RWPE1 (cell line): Measurements from ENCODE around the gene SURF4.

Source experiments
- CTCF ChIA-PET: fragments of 350-600 bp; sonication (Branson Sonifier 250); formaldehyde crosslinking; extraction: SDS; loops from one replicate; lab custom pipeline; 2021; lab: Yijun Ruan, JAX
- POLR2A ChIA-PET: fragments of 400-600 bp; formaldehyde crosslinking; extraction: SDS; loops from one replicate; lab custom pipeline; 2020; ENCODE audit warnings: antibody characterized with exemption; ENCODE audit not compliant: low non-redundant PET; lab: Yijun Ruan, JAX
- DNase-seq: peaks from one replicate; pipeline ENCODE4 v3.0.0; 2012; ENCODE audit warnings: low spot score
- H3K27ac ChIP-seq: fragments of 450-650 bp; 2 replicates; pipeline ENCODE4 v1.5.1; 2017
- CTCF ChIP-seq: fragments of 450-650 bp; conservative IDR thresholded peaks from 2 replicates; pipeline ENCODE4 v1.5.1; 2017; ENCODE audit warnings: low read depth, mild to moderate bottlenecking

SURF4 gene

DNA sequence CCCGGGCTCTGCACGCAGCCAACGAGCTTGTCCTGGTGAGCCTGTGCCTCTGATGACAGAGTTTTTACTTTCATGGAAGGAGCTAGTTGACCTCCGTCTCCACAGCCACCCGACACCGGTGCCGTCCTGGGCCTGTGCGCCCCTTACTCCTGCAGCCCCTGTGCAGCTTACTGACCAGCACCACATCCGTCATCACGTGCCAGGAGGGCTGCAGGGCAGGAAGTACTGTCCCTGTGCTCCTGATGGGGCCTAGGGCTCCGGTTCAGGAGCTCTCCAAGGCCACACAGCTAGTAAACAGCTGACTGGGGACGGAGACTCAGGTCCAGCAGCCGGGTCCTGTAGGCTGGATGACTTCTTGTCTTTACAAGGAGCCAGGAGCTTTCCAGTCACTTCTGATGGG, 10.5 kb upstream of the SURF4 start:
- DNase-seq, result no peak
- POLR2A ChIA-PET, result no interaction called here
- CTCF ChIA-PET, result interaction anchor here (0.5 to 1.5 kb wide), 3 partner anchors 9 to 44 kb away, joined by 3 to 5 read pairs (median 4); no protein-coding TSS in a partner anchor
- TF ChIP-seq CTCF, result no peak
- H3K27ac ChIP-seq, result no peak overlapping the region

DNA sequence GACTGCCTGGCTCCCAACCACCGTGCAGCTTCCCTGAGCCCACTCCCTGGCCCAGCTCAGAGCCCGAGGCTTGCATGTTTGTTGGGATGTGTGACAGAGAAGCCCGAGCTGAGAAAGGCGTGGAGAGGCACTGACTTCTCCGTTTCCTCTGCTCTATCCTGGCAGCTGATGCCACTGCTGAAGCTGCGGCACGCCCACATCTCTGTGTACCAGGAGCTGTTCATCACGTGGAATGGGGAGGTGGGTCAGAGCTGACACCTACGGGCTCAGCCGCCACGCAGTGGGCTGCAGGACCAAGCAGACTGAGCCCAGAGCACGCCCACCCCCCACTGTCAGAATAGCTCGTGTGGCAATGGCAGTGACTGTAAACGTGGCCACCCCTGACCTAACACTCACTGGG, 9.6 kb upstream of the SURF4 start:
- DNase-seq, result no peak
- ChIA-PET CTCF (no interaction called here), POLR2A (no interaction called here)
- no peak overlapping the region for H3K27ac ChIP-seq
- no peak for TF ChIP-seq CTCF

DNA sequence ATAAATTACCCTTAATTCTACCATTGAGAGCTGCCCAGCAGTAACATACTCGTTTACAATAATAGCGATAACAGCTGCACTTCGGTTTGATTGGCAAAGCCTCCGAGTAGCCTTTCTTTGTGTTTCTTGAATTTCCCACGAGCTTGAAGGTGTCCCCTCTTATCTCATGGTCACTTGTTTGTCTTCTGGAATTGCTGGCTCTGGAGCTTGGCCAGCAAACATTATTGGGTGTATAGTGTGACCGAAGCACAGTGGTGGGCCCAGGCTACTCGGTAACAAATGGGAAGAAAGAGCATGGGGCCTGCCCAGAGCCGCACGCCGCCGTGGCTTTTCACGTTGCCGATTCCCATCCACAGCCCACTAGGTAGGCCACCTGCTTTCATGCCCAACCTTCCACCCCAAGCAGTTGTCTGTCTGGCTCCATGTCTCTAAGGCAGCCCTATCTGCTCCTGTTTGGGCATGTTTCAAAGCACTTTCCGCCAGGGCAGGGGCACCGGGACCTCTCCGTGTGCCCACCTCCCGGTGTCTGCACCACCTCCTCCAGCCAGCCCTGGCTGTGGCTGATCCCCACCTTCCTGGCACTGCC, 9.0 kb upstream of the SURF4 start:
- no peak overlapping the region for H3K27ac ChIP-seq
- ChIA-PET CTCF (interaction anchor here (0.6 kb wide), 1 partner anchor 97 kb away, joined by 4 read pairs; no protein-coding TSS in a partner anchor), POLR2A (no interaction called here)
- no peak for DNase-seq
- no peak for TF ChIP-seq CTCF

DNA sequence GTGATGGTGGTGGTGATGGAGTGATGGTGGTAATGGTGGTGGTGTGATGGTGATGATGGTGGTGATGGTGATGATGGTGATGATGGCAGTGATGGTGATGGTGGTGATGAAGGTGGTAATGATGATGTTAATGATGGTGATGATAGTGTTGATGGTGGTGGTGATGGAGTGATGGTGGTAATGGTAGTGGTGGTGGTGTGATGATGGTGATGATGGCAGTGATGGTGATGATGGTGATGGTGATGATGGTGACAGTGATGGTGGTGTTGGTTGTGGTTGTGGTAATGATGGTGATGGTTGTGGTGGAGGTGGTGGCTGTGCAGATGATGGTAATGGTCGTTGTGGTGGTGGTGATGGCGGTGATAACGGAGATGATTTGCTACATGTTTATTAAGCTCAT, 7.6 kb upstream of the SURF4 start:
- ChIA-PET POLR2A (no interaction called here), CTCF (interaction anchor here (0.8 kb wide), 1 partner anchor 96 kb away, joined by 3 read pairs; no protein-coding TSS in a partner anchor)
- no peak for DNase-seq
- no peak for TF ChIP-seq CTCF
- no peak overlapping the region for H3K27ac ChIP-seq

GRCh38 chr9:133382507-133383141, 6.8 kb upstream of the SURF4 start:
- CTCF ChIA-PET, result no interaction called here
- H3K27ac ChIP-seq, result no peak overlapping the region
- DNase-seq, result no peak
- POLR2A ChIA-PET, result interaction anchor here (0.5 kb wide), 1 partner anchor 47 kb away, joined by 3 read pairs; no protein-coding TSS in a partner anchor
- TF ChIP-seq CTCF, result no peak

DNA sequence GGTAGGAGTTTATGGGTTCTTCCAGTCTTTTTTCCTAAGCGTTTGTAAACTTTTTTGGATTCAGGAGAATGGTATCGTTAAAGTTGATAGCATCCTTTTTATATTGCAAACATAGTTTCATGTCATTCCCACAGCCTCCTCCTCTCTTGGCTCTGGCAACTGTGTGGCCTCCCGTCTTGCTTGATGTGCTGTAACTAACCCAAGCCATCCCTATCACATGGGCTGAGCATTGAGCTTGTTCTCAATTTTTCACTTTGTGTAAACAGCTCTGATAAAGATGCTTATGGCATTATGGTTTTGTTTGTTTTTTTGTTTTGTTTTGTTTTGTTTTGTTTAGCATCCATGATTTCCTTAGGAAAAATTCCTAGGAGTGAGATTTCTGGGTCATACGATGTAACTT, 4.9 kb upstream of the SURF4 start:
- CTCF ChIA-PET, result no interaction called here
- TF ChIP-seq CTCF, result no peak
- DNase-seq, result no peak
- no peak overlapping the region for H3K27ac ChIP-seq
- POLR2A ChIA-PET, result no interaction called here
